HepG2 (cell line): ENCODE measurements around the gene MED22. TPM values are rescaled to one million over a fixed set of nuclear protein-coding genes. Genes with fewer than 3 reads are reported as not detected.
"Not testable (repeated sequence)": the region's sequence is repeated elsewhere in the genome, so short reads cannot be mapped to it uniquely, and the experiment has no call there.

Source experiments
- ATAC-seq: fragments of 200-7000 bp; cut with Tn5 transposase; 3 replicates; pipeline ENCODE4 v1.9.1; 2020; ENCODE audit warnings: mild to moderate bottlenecking, moderate library complexity
- BruUV-seq: library from RNA; stranded (reverse); fragments of 400-500 nt; replicated peaks from 2 replicates; lab custom pipeline; 2021; lab: Mats Ljungman, UMichigan
- CTCF ChIA-PET: fragments of 300-600 bp; formaldehyde crosslinking; extraction: SDS; loops from one replicate; lab custom pipeline; 2021; ENCODE audit warnings: low total read pairs, inconsistent platforms, low intra/inter-chr PET ratio; lab: Yijun Ruan, JAX
- POLR2A ChIA-PET: fragments of 350-600 bp; sonication (Branson Sonifier 250); formaldehyde crosslinking; loops from one replicate; lab custom pipeline; 2020; ENCODE audit warnings: antibody characterized with exemption, inconsistent platforms; lab: Yijun Ruan, JAX
- DNase-seq: peaks from one replicate; pipeline ENCODE4 v3.0.0-alpha.2; 2015; ENCODE audit warnings: low spot score
- FAIRE-seq: peaks from 3 replicates; lab custom pipeline; 2011; peaks lifted over from hg19 to GRCh38; lab: Jason Lieb, UNC
- H2AFZ ChIP-seq: one replicate; pipeline ENCODE4 v1.6.1; 2011; ENCODE audit warnings: low read length, inconsistent platforms
- H3K27ac ChIP-seq: fragments of 300-600 bp; 3 replicates; pipeline ENCODE4 v1.8.0; 2011; ENCODE audit warnings: mixed run types, mild to moderate bottlenecking, mixed read lengths, low read length, inconsistent platforms; ENCODE audit not compliant: insufficient read depth; ENCODE audit errors: extremely low read length
- H3K27me3 ChIP-seq, 2 experiments: fragments of 200-600 bp in 1 of 2; 2 replicates in 1 of 2; 3 replicates in 1 of 2; pipeline versions ENCODE4 v1.6.0 to v1.8.0; 2011; ENCODE audit warnings: low read length in 2 of 2, mild to moderate bottlenecking in 2 of 2, moderate library complexity in 2 of 2, inconsistent platforms in 1 of 2; ENCODE audit not compliant: insufficient read depth in 2 of 2, control insufficient read depth in 1 of 2
- H3K36me3 ChIP-seq, 2 experiments: fragments of 200-600 bp in 1 of 2; replicated peaks in 1 of 2; 2 replicates in 1 of 2; 3 replicates in 1 of 2; pipeline versions ENCODE4 v1.5.1 to v1.8.0; 2011; ENCODE audit warnings: low read length in 2 of 2, inconsistent platforms in 1 of 2; ENCODE audit not compliant: insufficient read depth in 2 of 2, control insufficient read depth in 1 of 2
- H3K4me1 ChIP-seq: 2 replicates; pipeline ENCODE4 v1.5.1; 2012; ENCODE audit warnings: low read length, inconsistent platforms; ENCODE audit not compliant: insufficient read depth
- H3K4me2 ChIP-seq: 2 replicates; pipeline ENCODE4 v1.6.0; 2011; ENCODE audit warnings: low read depth, low read length, inconsistent platforms
- H3K4me3 ChIP-seq, 3 experiments: fragments of 200-600 bp in 1 of 3; sonication (generic), shearing (Covaris generic) in 1 of 3; replicated peaks in 1 of 3; 2 replicates each; pipeline ENCODE4 v1.5.1; 2011 to 2016; ENCODE audit warnings: low read length in 3 of 3, inconsistent platforms in 2 of 3, low read depth in 2 of 3, mild to moderate bottlenecking in 2 of 3, control low read depth in 1 of 3, mixed read lengths in 1 of 3; ENCODE audit not compliant: insufficient read depth in 1 of 3
- H3K79me2 ChIP-seq: one replicate; pipeline ENCODE4 v1.6.1; 2011; ENCODE audit warnings: low read length, inconsistent platforms; ENCODE audit not compliant: insufficient read depth
- H3K9ac ChIP-seq: 2 replicates; pipeline ENCODE4 v1.6.0; 2011; ENCODE audit warnings: mild to moderate bottlenecking, low read depth, low read length, inconsistent platforms; ENCODE audit not compliant: insufficient read depth
- H3K9me3 ChIP-seq: 2 replicates; pipeline ENCODE4 v1.5.1; 2012; ENCODE audit warnings: mild to moderate bottlenecking, low read length
- H4K20me1 ChIP-seq: 2 replicates; pipeline ENCODE4 v1.6.0; 2011; ENCODE audit warnings: inconsistent platforms, mild to moderate bottlenecking, low read length, moderate library complexity; ENCODE audit not compliant: insufficient read depth
- GATAD2A ChIP-seq: IDR thresholded peaks from 2 replicates; pipeline ENCODE4 v1.6.1; 2016
- KLF6 ChIP-seq: IDR thresholded peaks from 2 replicates; pipeline ENCODE4 v1.8.0; 2016; ENCODE audit warnings: missing biosample characterization, missing genetic modification reagents
- PHF8 ChIP-seq: sonication (generic); formaldehyde crosslinking; IDR thresholded peaks from 2 replicates; pipeline ENCODE4 v1.5.0; 2020; ENCODE audit warnings: missing genetic modification reagents
- WIZ ChIP-seq: sonication (generic); formaldehyde crosslinking; IDR thresholded peaks from 2 replicates; pipeline ENCODE4 v1.5.1; 2020; ENCODE audit warnings: mild to moderate bottlenecking, missing genetic modification reagents
- ZBTB39 ChIP-seq: sonication (generic); formaldehyde crosslinking; IDR thresholded peaks from 2 replicates; pipeline ENCODE4 v1.5.0; 2020; ENCODE audit warnings: missing genetic modification reagents
- ZNF652 ChIP-seq: IDR thresholded peaks from 2 replicates; pipeline ENCODE4 v1.6.1; 2016; ENCODE audit warnings: low read depth, borderline replicate concordance
- ZNF687 ChIP-seq: sonication (generic); formaldehyde crosslinking; IDR thresholded peaks from 2 replicates; pipeline ENCODE4 v1.5.1; 2020; ENCODE audit warnings: mild to moderate bottlenecking, missing genetic modification reagents, moderate library complexity
- ZNF776 ChIP-seq: sonication (generic); formaldehyde crosslinking; IDR thresholded peaks from 2 replicates; pipeline ENCODE4 v1.4.0; 2020; ENCODE audit warnings: mild to moderate bottlenecking, missing genetic modification reagents
- WGBS: methylation state at CpG from one replicate; pipeline ENCODE4 v1.1.6; 2017; ENCODE audit warnings: low lambda C conversion rate; 5-methylcytosine and 5-hydroxymethylcytosine counted together
- in situ Hi-C: cut with HindIII; loops from 2 replicates; pipeline ENCODE4 v1.10.0; 2017; ENCODE audit warnings: low pct_unique_long_range_greater_than_20kb; ENCODE audit not compliant: extremely low pct_ligation_motif_present
- intact Hi-C: fragments of 100-400 bp; cut with micrococcal nuclease; formaldehyde crosslinking; loops from one replicate; pipeline ENCODE4 v1.10.0; 2022; ENCODE audit not compliant: unreplicated experiment
- polyA plus RNA-seq, 8 experiments: library from polyadenylated mRNA; depleted of rRNA in 3 of 8; stranded (reverse) in 7 of 8; unstranded in 1 of 8; fragments of >200 nt; fragmentation: Illumina TruSeq in 4 of 8; extraction: Trizol in 4 of 8; gene quantifications; 2 replicates each; pipeline versions ENCODE4 v1.2.1 to v1.2.3, GENCODE V29; 2011 to 2016; ENCODE audit warnings: low read depth in 4 of 8, missing spikeins in 1 of 8, mixed read lengths in 1 of 8; ENCODE audit not compliant: insufficient read depth in 1 of 8
- total RNA-seq, 5 experiments: library from RNA; depleted of rRNA; stranded (reverse); fragments of >200 nt; fragmentation: Illumina TruSeq; extraction: Trizol; gene quantifications; 2 replicates each; pipeline ENCODE4 v1.2.3, GENCODE V29; 2016; ENCODE audit warnings: low read depth in 1 of 5

Gene MED22
- total and polyA plus RNA-seq, 2 of the 13 experiments (the other 11 are each of a cell fraction or from before 2014, with no cell fraction given): 15.8 to 22.1 TPM

GRCh38 chr9:133391449-133391848 is 43.5 kb upstream of the MED22 start:
- H3K27me3 ChIP-seq, DNase-seq, H4K20me1 ChIP-seq, FAIRE-seq, H3K36me3 ChIP-seq, H2AFZ ChIP-seq, CTCF ChIA-PET, H3K79me2 ChIP-seq: not testable (repeated sequence)
- 0% methylated on average over 2 of the region's 4 CpGs for WGBS
- H3K9ac ChIP-seq: 0 out of 2 replicates have a peak overlapping the region, but pooled peaks have one; percentile 33
- TSS peak; percentile 72 for BruUV-seq
- H3K4me2 ChIP-seq: peak overlapping the region; percentile 78
- intact Hi-C loops: loop anchor here (1.0 kb wide), 1 partner anchor 8 kb away; no protein-coding TSS in a partner anchor
- peak overlapping the region; percentile 19 to 60 (median 53); a peak in 4 of 6 replicates for H3K4me3 ChIP-seq
- POLR2A ChIA-PET: interaction anchor here (0.9 kb wide), 1 partner anchor 34 kb away, joined by 5 read pairs; no protein-coding TSS in a partner anchor
- H3K4me1 ChIP-seq: peaks cover 82% of the 10 kb centered on the region
- TF ChIP-seq ZNF652 (CRISPR knock-in tag) (peak; percentile 72; the same call in 1 of the 2 replicates), WIZ (CRISPR knock-in tag) (peak; percentile 37; the same call in 1 of the 2 replicates), GATAD2A (CRISPR knock-in tag) (0 out of 2 replicates have a peak, but pooled peaks have one; percentile 6)
- TF ChIP-seq, all 625 proteins: peak for 3; not testable (repeated sequence) for 622
- in situ Hi-C loops, ATAC-seq, H3K9me3 ChIP-seq: not testable (repeated sequence)
- H3K27ac ChIP-seq: peak overlapping the region; percentile 85

DNA sequence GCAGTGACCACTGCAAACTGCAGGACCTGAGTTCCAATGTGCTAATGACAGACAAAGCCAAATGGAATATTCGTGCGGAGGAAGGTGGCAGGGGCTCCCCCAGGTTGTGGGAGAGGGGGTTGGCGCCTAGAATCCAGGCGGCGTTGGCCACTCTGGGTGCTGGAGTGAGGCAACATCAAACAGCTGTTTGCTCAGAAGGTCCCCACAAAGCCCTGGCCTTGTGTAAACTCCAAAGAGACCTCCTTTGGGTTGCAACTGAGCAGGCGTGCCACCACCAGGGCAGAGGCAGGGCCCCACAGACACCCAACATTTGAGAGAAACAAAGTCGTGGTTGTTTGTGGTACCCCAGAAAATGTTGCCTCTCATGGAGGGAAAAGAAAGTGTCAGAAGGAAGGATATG is 42.8 kb upstream of the MED22 start:
- no peak overlapping the region for H2AFZ ChIP-seq
- peaks cover 86% of the 10 kb centered on the region for H3K4me1 ChIP-seq
- WGBS: 8% methylated on average over 7 of the region's 7 CpGs
- intact Hi-C loops: loop anchor here (1.0 kb wide), 1 partner anchor 7 kb away; no protein-coding TSS in a partner anchor
- no peak for DNase-seq
- peak overlapping the region; percentile 11 to 52 (median 42); a peak in 2 of 6 replicates for H3K4me3 ChIP-seq
- H3K36me3 ChIP-seq: no peaks in the 10 kb centered on the region
- peak overlapping the region; percentile 63 for H3K4me2 ChIP-seq
- no TSS peak for BruUV-seq
- H3K27ac ChIP-seq: peak overlapping the region; percentile 54
- H3K9ac ChIP-seq: no peak overlapping the region
- H3K9me3 ChIP-seq: no peaks in the 10 kb centered on the region
- in situ Hi-C loops: no loop called here
- no peak for ATAC-seq
- no peak for FAIRE-seq
- H3K79me2 ChIP-seq: no peaks in the 10 kb centered on the region
- POLR2A ChIA-PET: interaction anchor here (1.2 kb wide), 1 partner anchor 14 kb away, joined by 3 read pairs; the partner anchor contains the start of gene STKLD1
- CTCF ChIA-PET: no interaction called here
- H4K20me1 ChIP-seq: no peaks in the 10 kb centered on the region
- H3K27me3 ChIP-seq: no peaks in the 10 kb centered on the region
- 0 out of 2 replicates have a peak, but pooled peaks have one; percentile 69 for TF ChIP-seq ZBTB39
- TF ChIP-seq KLF6 (CRISPR knock-in tag): no peak
- TF ChIP-seq ZNF687 (CRISPR knock-in tag): peak; percentile 42
- no peak for TF ChIP-seq ZNF776 (CRISPR knock-in tag)
- no peak for TF ChIP-seq PHF8
